ENCODE measurements around the gene LARP1.
"Not testable (repeated sequence)": the region's sequence is repeated elsewhere in the genome, so short reads cannot be mapped to it uniquely, and the experiment has no call there.

LARP1 gene

DNA sequence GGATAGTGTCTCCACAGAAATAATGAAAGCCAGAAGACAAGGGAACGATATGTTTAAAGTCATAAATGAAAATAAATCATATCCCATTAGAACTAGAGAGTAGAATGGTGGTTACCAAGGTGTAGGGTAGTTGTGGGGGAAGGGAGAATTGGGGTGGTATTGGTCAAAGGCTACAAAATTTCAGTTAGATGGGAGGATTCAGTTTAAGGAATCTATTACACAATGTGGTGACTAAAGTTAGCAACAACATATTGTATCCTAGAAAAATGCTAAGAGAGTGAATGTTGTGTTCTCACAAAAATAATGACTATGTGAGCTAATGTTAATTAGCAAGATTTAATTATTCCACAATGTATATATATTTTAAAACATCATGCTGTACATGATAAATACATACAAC lies 27.8 kb upstream of the LARP1 start:
- peaks cover 7% of the 10 kb centered on the region for H3K36me3 Mint-ChIP-seq
- H3K4me3 Mint-ChIP-seq, result no peak overlapping the region
- H3K9me3 Mint-ChIP-seq (ENCODE audit: low read depth), result peaks cover 9% of the 10 kb centered on the region
- H3K4me1 Mint-ChIP-seq (ENCODE audit: low read depth), result no peaks in the 10 kb centered on the region
- H3K27me3 Mint-ChIP-seq, result no peaks in the 10 kb centered on the region
- H3K27ac Mint-ChIP-seq, result no peak overlapping the region

GRCh38 chr5:154728939-154729588 lies 26.1 kb upstream of the LARP1 start:
- no peak overlapping the region for H3K4me3 Mint-ChIP-seq
- peaks cover 7% of the 10 kb centered on the region for H3K36me3 Mint-ChIP-seq
- H3K4me1 Mint-ChIP-seq (ENCODE audit: low read depth), result no peaks in the 10 kb centered on the region
- no peak overlapping the region for H3K27ac Mint-ChIP-seq
- no peaks in the 10 kb centered on the region for H3K27me3 Mint-ChIP-seq
- peaks cover 9% of the 10 kb centered on the region for H3K9me3 Mint-ChIP-seq (ENCODE audit: low read depth)

DNA sequence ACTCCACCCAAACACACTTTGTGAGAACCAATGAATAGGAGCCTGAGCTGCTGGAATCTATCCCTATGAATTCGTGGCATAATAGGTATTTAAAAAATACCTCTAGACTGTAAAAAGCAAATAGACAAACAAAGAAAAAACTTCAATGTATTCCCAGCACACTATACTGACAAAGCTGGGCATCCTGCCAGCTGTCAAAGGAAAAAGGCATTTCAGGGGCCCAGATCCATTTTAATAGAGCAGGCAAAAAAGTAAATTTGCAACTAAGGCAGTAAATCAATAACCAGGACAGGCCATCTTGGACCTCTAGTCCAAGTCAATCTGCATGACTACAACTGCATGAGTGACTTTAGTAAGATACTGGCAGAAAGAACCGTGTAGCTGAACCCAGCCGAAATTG lies 25.6 kb upstream of the LARP1 start:
- no peak overlapping the region for H3K4me3 Mint-ChIP-seq
- H3K27ac Mint-ChIP-seq, result no peak overlapping the region
- peaks cover 9% of the 10 kb centered on the region for H3K9me3 Mint-ChIP-seq (ENCODE audit: low read depth)
- no peaks in the 10 kb centered on the region for H3K4me1 Mint-ChIP-seq (ENCODE audit: low read depth)
- no peaks in the 10 kb centered on the region for H3K27me3 Mint-ChIP-seq
- H3K36me3 Mint-ChIP-seq, result peaks cover 7% of the 10 kb centered on the region

- not testable (repeated sequence) for H3K9me3 Mint-ChIP-seq (ENCODE audit: low read depth); H3K27me3 Mint-ChIP-seq; H3K27ac Mint-ChIP-seq
Measured at GRCh38 chr5:154730761-154731160, 24.4 kb upstream of the LARP1 start.

GRCh38 chr5:154732212-154732611 lies 23.0 kb upstream of the LARP1 start:
- H3K4me3 Mint-ChIP-seq, result no peak overlapping the region
- H3K27me3 Mint-ChIP-seq, result no peaks in the 10 kb centered on the region
- H3K4me1 Mint-ChIP-seq (ENCODE audit: low read depth), result no peaks in the 10 kb centered on the region
- peaks cover 9% of the 10 kb centered on the region for H3K9me3 Mint-ChIP-seq (ENCODE audit: low read depth)
- peaks cover 7% of the 10 kb centered on the region for H3K36me3 Mint-ChIP-seq
- H3K27ac Mint-ChIP-seq, result no peak overlapping the region

More at GRCh38 chr5:154730761-154731160, 24.4 kb upstream of the LARP1 start:
- H3K4me3 Mint-ChIP-seq; H3K4me1 Mint-ChIP-seq (ENCODE audit: low read depth); H3K36me3 Mint-ChIP-seq: not testable (repeated sequence)

DNA sequence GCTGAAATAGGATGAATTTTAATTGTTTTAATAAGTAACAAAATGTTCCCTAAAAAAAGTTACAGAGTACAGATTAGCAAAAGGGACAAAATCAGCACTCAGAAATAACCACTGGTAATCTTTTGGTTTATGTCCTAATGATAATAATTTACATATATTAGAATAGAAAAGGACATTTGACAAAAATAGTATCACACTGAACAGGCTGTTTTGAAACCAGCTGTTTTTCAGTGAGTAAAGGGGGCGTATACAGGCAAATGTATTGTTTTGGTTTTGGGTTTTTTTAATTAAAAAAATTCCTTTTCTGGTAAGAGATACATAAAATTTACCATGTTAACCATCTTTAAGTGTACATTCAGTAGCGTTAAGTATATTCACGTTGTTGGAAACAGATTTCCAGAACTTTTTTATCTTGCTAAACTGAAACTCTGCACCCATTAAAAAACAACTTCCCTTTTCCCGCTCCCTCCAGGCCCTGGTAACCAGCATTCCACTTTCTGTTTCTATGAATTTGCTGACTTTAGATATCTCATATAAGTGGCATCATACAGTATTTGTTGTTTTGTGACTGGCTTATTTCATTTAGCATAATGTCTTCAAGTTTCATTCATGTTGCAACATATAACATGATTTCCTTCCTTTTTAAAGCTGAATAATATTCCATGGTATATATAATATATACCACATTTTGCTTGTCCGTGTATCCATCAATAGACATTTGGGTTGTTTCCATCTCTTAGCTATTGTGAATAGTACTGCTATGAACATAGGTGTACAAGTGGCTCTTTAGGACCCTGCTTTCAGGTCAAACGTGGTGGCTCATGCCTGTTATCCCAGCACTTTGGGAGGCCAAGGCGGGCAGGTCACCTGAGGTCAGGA lies 20.6 kb upstream of the LARP1 start:
- no peak overlapping the region for H3K27ac Mint-ChIP-seq
- H3K27me3 Mint-ChIP-seq, result no peaks in the 10 kb centered on the region
- H3K4me3 Mint-ChIP-seq, result no peak overlapping the region
- H3K9me3 Mint-ChIP-seq (ENCODE audit: low read depth), result no peaks in the 10 kb centered on the region
- peaks cover 2% of the 10 kb centered on the region for H3K36me3 Mint-ChIP-seq
- no peaks in the 10 kb centered on the region for H3K4me1 Mint-ChIP-seq (ENCODE audit: low read depth)

- not testable (repeated sequence) for H3K36me3 Mint-ChIP-seq; H3K27ac Mint-ChIP-seq; H3K27me3 Mint-ChIP-seq; H3K4me3 Mint-ChIP-seq; H3K4me1 Mint-ChIP-seq (ENCODE audit: low read depth); H3K9me3 Mint-ChIP-seq (ENCODE audit: low read depth)
Measured at GRCh38 chr5:154735362-154735761, 19.8 kb upstream of the LARP1 start.

- H3K9me3 Mint-ChIP-seq (ENCODE audit: low read depth); H3K36me3 Mint-ChIP-seq; H3K4me3 Mint-ChIP-seq; H3K27me3 Mint-ChIP-seq; H3K27ac Mint-ChIP-seq; H3K4me1 Mint-ChIP-seq (ENCODE audit: low read depth): not testable (repeated sequence)
Measured at GRCh38 chr5:154736372-154736771, 18.8 kb upstream of the LARP1 start.

GRCh38 chr5:154737667-154738320 lies 17.4 kb upstream of the LARP1 start:
- no peaks in the 10 kb centered on the region for H3K27me3 Mint-ChIP-seq
- H3K27ac Mint-ChIP-seq, result no peak overlapping the region
- H3K36me3 Mint-ChIP-seq, result no peaks in the 10 kb centered on the region
- no peaks in the 10 kb centered on the region for H3K4me1 Mint-ChIP-seq (ENCODE audit: low read depth)
- H3K9me3 Mint-ChIP-seq (ENCODE audit: low read depth), result no peaks in the 10 kb centered on the region
- no peak overlapping the region for H3K4me3 Mint-ChIP-seq

GRCh38 chr5:154740483-154740882 lies 14.7 kb upstream of the LARP1 start:
- H3K27me3 Mint-ChIP-seq, result no peaks in the 10 kb centered on the region
- no peaks in the 10 kb centered on the region for H3K4me1 Mint-ChIP-seq (ENCODE audit: low read depth)
- H3K9me3 Mint-ChIP-seq (ENCODE audit: low read depth), result no peaks in the 10 kb centered on the region
- H3K27ac Mint-ChIP-seq, result no peak overlapping the region
- H3K36me3 Mint-ChIP-seq, result no peaks in the 10 kb centered on the region
- H3K4me3 Mint-ChIP-seq, result no peak overlapping the region

GRCh38 chr5:154740957-154741356 lies 14.2 kb upstream of the LARP1 start:
- H3K4me1 Mint-ChIP-seq (ENCODE audit: low read depth), result no peaks in the 10 kb centered on the region

DNA sequence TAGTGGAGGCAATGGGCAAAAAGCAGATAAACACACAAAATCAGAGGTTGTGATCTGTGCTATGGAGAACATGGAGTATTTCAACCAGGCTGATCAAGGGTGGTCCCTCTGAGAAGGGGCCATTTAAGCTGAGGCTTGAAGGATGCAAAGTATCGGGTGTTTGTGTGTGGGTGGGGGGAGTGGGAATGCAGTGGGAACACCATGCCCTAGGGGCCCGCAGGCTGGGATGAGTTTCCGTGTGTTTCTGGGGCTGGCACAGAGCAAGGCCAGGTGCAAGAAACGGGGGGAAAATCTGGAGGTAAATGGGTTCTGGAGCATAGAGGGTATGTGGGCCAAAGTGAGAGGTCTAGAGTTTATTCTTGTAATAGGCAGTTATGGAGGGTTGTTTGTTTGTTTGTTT lies 13.8 kb upstream of the LARP1 start:
- no peaks in the 10 kb centered on the region for H3K9me3 Mint-ChIP-seq (ENCODE audit: low read depth)
- H3K4me3 Mint-ChIP-seq, result no peak overlapping the region
- H3K36me3 Mint-ChIP-seq, result no peaks in the 10 kb centered on the region
- no peak overlapping the region for H3K27ac Mint-ChIP-seq
- no peaks in the 10 kb centered on the region for H3K27me3 Mint-ChIP-seq
- no peaks in the 10 kb centered on the region for H3K4me1 Mint-ChIP-seq (ENCODE audit: low read depth)

More at GRCh38 chr5:154740957-154741356, 14.2 kb upstream of the LARP1 start:
- Mint-ChIP-seq H3K27me3 (no peaks in the 10 kb centered on the region), H3K36me3 (no peaks in the 10 kb centered on the region), H3K27ac (no peak overlapping the region), H3K4me3 (no peak overlapping the region), H3K9me3 (ENCODE audit: low read depth) (no peaks in the 10 kb centered on the region)

DNA sequence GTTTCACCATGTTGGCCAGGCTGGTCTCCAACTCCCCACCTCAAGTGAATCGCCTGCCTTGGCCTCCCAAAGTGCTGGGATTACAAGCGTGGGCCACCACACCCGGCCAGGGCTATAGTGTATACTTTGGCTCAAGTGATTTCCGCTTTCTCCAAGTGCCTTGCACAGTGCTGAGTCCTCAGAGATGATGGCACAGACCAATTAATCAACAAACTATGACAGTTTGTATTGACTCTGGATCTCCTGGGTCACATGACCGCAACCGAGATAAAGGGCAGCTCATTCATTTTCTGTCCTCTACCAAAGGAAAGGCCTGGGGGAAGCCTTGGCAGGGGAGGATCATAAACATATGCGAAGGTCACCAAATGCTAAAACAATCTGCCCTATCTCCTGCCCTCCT lies 11.4 kb upstream of the LARP1 start:
- H3K36me3 Mint-ChIP-seq, result no peaks in the 10 kb centered on the region
- H3K27ac Mint-ChIP-seq, result no peak overlapping the region
- no peak overlapping the region for H3K4me3 Mint-ChIP-seq
- H3K4me1 Mint-ChIP-seq (ENCODE audit: low read depth), result no peaks in the 10 kb centered on the region
- no peaks in the 10 kb centered on the region for H3K27me3 Mint-ChIP-seq
- no peaks in the 10 kb centered on the region for H3K9me3 Mint-ChIP-seq (ENCODE audit: low read depth)

GRCh38 chr5:154745349-154745748 lies 9.8 kb upstream of the LARP1 start:
- no peaks in the 10 kb centered on the region for H3K4me1 Mint-ChIP-seq (ENCODE audit: low read depth)
- H3K27ac Mint-ChIP-seq, result no peak overlapping the region
- H3K36me3 Mint-ChIP-seq, result no peaks in the 10 kb centered on the region
- H3K27me3 Mint-ChIP-seq, result no peaks in the 10 kb centered on the region
- H3K4me3 Mint-ChIP-seq, result no peak overlapping the region
- no peaks in the 10 kb centered on the region for H3K9me3 Mint-ChIP-seq (ENCODE audit: low read depth)

DNA sequence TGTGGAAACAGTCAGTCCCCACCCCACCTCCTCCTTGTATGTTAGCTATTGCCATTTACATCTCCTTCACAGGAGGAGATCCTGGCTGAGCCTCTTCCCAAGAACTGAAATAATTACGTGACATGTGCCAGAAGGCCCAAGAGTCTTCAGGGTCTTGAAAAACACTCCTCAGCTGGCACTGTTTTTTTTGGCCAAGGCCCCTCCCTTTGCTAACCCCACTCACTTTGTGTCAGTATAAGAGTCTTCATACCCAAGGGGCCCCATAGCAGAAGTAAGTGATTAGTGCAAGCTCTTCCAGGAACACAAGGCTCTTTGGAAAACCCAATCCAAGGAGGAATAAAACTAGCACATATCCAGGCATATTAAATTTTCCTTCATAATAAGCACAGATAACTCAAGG lies 5.7 kb upstream of the LARP1 start:
- Mint-ChIP-seq H3K4me1 (ENCODE audit: low read depth) (peaks cover 17% of the 10 kb centered on the region), H3K4me3 (no peak overlapping the region), H3K36me3 (no peaks in the 10 kb centered on the region), H3K27ac (no peak overlapping the region), H3K9me3 (ENCODE audit: low read depth) (no peaks in the 10 kb centered on the region), H3K27me3 (no peaks in the 10 kb centered on the region)

Data from activated naive CD8-positive, alpha-beta T cell (primary cell).